Posterior cingulate gyrus (tissue), 11 donors: Measurements from ENCODE around the gene TNRC6C.

Source experiments
- DNase-seq, 10 donors: peaks; one replicate each; pipeline versions ENCODE4 v3.0.0 to v3.0.0-alpha.2; 2020 to 2021; ENCODE audit warnings: mixed read lengths in 3 of 10
- intact Hi-C: fragments of 100-400 bp; cut with DNase I; formaldehyde crosslinking; loops from one replicate; pipeline ENCODE4 v1.15.1; 2023

The TNRC6C gene

DNA sequence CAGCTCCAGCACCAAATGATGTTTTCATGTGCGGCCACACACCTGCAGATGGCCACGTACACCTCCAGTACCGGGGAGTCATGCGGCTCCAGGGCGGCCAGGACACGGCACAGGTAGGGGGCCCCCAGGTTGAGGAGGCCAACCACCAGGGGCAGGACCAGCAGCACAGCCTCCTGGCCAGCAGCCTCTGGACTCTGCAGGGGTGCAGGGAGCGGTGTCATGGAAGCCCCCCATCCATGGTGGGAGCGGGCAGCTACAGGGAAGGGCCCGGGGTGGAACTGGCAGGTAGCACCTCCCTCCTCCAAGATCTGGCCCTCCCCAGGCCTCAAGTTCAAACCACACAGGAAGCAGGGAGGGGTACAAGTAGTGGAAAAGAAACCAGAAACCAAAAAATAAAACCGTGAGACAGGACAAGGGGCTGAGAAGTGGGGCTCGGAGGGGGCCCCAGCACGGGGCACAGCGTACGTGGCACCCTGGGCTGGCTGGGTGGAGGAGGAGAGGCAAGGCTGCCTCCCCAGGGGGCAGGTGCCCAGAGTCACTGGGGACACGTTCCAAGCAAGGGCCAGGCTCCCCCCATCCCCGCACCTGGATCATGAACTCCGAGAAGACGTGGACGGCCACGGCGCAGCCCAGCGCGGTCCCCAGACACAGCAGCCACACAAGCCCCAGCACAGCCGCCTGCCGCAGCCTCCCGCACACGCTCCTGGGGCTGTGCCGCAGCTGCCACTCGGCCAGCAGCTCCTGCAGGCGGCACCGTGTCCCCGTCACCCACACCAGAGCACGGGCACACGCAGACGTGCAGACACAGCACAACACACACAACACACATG lies 162.7 kb downstream of the TNRC6C start:
- intact Hi-C loops: no loop called here
- peak in 1 of 10 donors; percentile 70 for DNase-seq

DNA sequence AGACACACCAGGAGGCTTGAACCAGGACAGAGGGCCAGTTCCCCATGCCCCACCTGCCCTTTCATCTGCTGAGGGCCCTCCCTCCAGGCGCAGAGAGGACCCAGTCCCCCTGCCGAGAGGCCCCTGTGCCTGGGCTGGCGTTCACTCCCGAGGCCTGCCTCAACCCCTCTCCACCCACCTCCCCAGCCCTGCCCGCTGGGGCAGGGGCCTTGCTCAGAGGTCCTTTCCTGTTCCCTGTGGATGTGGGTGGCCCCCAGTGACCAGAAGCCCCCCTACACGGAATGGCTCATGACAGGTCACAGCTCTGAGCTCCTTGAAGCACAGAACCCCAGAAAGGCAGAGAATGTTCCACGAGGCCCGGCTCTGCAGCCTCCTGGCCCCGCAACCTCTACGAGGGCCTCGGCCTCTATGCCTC lies 163.3 kb downstream of the TNRC6C start:
- no peak for DNase-seq
- intact Hi-C loops: no loop called here

DNA sequence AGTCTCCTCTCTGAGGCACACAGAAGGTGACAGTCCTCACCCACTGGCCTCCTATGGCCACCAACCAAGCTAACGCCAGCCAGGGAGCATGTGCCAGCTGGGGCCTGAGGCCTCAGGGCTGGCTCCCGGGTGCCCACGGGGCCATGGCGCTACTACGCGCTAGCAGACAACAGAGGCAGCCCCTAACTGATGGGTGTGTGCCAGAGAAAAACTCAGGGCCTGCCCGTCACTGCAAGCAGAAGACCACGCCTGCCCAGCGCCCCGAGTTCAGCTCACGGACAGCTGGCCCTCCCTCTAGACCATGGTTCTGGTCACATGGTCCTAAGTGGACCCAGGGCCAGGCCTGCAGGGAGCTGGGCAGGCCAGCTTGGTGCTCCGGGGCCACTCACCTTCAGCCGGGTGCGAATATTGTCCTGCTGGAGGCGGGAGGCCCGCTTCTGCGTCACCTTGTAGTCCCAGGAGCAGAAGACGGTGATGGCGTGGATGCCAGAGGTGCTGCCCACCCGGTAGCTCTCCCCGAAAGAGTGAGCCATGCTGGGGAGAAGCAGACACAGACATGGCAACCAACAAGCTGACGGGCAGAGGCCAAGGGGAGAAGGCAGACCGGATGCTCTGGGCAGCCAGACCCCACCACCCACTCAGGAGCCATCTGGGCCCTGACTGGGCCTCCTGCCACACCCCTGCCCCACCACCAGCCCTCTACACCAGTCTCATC lies 163.9 kb downstream of the TNRC6C start:
- DNase-seq: peak in 1 of 10 donors; percentile 82
- intact Hi-C loops: no loop called here

DNA sequence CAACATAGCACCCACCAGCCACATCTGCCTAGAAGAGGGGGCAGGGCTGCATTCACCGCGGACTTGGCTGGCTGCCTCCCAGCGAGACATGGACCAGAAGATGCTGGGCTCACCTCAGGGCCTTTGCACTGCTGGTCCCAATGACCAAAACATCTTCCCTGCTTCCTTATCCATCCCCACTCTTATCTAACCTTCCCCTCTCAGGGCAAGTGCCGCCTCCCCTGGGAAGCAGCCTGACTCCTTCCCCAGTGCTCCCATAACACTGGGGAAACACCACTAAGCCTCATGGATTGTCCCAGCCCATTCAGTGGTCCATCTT lies 164.4 kb downstream of the TNRC6C start:
- DNase-seq: no peak
- intact Hi-C loops: no loop called here

DNA sequence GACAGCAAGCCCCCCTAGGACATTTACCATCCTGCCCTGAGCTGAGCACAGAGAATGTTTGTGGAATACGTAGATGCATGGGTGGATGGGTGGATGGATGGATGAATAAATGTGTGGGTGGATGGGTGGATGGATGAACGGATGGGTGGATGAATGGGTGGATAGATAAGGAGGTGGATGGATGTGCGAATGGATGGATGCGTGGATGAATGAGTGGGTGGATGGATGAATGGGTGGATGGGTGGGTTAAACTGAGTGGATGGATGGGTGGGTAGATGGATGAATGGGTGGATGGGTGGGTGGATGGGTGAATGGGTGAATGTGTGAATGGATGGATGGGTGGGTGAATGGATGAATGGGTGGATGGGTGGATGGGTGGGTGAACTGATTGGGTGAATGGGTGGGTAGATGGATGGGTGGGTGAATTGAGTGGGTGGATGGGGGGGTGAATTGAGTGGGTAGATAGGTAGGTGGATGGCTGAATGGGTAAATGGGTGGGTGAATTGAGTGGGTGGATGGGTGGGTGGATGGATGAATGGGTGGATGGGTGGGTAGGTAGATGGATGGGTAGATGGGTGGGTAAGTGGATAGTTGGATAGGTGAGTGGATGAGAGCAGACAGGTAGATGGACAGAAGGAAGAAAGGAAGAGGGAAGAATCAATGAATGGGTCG lies 164.9 kb downstream of the TNRC6C start:
- intact Hi-C loops: no loop called here

DNA sequence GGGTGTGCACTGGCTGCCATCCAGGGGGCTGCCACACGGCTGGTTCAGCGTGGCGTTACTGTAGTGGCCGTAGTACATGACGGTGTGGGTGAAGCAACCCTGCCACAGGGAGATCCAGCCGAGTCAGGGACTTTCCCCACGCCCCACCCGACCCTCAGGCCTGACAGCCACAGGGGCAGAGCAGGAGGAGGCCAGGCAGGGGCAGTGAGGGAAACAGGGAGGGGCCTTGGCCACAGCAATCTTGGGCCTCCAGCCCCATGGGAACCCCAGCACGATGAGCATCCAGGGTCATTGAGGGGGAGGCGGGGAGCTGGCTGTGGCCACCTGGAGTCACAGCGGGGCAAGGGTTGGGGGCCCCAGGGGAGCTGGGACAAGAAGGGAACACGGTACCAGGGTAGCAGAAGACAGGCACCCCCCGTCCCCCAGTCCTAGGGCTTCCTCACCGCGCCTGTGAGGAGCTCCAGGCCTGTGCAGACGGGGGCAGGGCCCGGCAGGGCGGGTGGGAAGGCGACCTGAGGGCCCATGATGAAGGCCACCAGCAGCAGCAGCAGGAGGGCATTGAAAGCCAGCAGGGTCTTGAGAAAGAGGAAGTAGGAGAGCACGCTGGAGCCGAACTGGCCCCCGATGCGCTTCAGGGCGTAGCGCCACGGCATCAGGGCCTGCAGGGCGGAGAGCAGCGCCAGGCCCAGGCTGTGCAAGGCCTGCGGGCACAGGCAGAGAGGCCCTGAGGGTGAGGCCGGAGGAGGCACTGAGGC lies 165.8 kb downstream of the TNRC6C start:
- DNase-seq: peak in 1 of 10 donors; percentile 84
- intact Hi-C loops: no loop called here

More for the DNA sequence above, 164.9 kb downstream of the TNRC6C start:
- no peak for DNase-seq

DNA sequence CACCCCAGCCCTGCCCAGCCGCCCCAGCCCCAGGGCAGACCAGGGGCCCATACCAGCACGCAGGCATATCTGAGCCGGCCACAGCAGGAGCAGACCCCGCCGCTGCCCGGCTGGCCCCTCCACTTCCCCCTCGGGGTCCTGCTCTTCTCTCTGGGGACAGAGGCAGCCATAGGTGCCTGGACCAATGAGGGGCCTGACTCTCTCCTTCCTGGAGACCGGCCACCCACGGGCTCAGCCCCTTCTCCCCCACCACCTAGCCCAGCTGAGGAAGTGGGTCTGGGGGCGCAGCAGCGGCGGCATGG lies 166.3 kb downstream of the TNRC6C start:
- intact Hi-C loops: no loop called here
- no peak for DNase-seq

DNA sequence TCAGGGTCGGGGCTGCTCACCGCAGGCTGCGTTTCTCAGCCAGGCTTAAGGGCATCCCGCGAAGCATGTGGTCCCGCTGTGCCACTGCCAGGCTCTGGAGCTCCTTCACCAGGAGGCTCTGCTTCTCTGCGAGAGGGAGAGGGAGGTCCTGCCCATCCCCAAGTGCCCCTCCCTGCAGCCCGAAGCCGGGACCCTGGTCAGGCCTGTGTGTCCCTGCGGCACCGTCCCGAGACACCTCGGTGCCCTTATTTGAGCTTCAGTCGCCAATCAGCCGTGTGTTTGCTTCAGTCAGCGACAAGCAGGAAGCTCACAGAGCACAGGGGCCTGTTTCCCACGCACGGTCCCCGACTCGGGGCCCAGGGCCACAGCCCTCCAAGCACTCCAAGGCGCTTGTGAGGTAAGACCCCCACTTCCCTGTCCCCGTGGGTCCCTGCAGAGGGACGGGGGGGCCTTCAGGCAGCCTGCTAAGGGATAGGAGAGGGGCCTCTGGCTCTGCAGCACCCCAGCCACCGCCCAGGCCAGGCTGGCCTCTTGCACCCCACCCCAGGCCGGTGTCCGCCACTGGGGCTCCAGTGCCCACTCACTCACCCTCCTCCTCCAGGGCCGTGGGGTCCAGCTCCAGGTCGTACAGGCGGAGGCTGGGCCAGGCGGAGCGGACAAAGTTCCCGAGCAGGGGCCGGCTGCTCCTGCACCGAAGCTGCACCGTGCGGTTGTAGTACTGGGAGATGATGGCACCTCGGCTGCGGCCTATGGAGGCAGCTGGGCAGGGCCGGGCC lies 166.8 kb downstream of the TNRC6C start:
- intact Hi-C loops: no loop called here
- peak in 1 of 10 donors; percentile 79 for DNase-seq

DNA sequence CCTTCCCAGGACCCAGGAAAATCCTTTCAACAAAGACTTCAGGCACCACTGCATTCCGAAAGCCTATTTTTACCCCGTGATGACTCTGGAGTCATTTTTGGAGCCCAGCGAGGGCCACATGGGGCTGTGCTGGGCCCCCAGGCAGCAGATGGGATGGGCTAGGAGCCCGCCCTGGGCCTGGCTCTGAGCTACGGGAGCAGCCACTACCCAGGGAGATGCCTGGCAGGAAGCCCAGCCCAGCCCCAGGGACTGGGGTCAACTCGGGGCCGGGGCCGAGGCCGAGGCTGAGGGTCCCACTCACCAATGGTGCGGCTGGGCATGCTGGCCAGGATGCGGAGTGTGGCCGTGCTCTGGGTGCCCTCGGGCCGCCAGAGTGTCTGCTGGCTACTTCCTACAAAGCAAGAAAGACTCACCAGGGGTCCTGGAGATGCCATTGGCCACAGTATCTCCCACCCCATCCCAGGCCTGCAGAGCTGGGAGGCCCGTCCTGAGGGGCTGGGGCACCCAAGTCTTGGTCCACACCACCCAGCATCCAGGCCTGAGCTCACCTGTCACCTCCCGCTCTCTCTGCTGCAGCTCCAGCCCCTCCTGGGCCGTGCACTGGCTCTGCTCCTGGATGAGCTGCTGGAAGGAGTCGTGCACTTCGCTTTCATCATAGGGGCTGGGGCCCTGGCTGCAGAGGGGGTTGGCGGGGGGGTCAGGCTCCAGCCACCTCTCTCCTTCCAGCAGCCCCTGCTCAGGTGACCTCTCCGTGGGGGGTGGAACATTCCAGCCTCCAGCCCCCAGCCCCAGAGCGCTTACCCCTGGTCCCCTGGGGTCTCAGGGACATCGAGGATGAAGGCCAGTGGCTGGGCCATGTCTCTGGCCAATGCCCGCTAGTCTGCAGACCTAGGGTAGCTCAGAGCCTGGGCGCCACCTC lies 167.7 kb downstream of the TNRC6C start:
- intact Hi-C loops: no loop called here
- DNase-seq: peak in 1 of 10 donors; percentile 85

DNA sequence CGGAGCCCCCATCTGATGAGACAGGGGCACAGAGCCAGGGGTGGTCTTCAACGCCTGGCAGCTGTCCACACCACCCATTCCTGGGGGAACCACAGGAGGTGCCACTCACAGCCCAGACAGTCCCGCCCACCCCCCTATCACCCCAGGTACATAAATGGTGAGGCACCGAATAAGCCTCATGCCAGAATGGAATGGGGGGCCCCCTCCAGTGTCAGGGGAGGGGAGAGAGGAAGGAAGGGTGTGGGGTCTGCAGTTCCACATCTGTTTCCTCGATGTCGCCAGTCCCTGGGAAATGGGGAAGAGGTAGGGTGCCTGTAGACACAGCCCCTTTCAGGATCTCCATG lies 168.4 kb downstream of the TNRC6C start:
- DNase-seq: no peak
- intact Hi-C loops: no loop called here

DNA sequence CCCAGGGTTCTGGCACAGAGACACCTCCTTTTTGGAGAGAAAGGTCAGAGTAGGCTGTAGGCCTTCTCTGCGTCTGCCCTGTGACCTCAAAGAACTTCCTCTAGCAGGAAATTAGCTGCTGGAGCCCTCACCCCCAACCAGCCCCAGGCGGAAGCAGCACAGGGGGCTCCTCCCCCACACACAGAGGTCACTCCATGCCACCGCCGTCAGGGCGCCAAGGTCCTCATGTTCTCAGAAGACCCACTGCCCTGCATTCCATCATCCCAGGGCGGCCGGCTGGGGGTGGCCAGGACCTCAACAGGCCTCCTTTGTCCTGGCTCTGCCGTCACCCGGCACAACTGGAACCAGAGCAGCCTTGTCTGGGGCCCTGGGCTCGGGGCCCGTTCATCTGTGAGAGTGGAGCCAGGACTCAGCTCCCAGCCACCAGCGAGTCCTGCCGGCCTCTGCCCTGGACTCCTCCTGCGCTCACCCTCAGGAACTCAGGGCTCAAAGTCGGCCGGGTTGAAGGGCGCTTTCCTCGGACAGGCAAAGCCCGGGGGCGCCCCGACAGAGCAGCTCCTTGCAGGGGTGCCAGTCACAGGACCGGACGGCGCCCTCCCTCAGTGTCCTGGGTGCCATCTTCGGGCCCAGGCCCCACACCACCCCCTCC lies 168.9 kb downstream of the TNRC6C start:
- intact Hi-C loops: no loop called here
- DNase-seq: peak; percentile 74 to 98 (median 86)

DNA sequence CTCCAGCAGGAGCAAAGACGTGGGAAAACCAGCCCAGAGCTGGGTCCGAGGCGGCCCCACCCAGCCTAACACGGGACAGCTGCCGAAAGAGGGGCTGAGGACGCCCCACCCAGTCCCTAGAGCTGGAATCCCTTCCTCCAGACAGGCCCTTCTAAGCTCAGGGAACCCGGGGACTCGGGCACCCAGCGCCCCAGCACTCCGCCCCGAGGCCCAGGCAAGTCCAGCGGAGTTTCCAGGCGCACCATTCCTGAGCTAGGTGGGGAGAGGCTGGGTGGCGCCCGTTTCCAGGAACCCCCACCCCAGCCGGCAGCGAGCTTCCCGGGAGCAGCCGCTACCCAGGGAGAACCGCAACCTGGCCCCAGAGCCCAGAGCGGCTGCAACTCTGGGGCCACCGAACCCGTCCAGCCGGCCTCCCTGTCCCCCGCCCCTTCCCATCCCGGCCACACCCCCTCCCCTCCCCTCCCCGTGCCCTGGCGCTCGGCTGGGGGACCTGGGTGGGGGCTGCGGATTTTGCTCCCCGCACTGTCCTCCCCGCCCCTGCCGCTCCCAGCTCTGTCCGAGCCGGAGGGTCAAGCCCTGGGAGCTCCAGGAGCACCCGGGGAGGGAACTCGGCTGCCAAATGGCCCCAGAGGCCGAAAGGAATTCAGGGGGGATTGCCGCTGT lies 169.5 kb downstream of the TNRC6C start:
- DNase-seq: peak in 2 of 10 donors; percentile 57 to 89
- intact Hi-C loops: no loop called here

DNA sequence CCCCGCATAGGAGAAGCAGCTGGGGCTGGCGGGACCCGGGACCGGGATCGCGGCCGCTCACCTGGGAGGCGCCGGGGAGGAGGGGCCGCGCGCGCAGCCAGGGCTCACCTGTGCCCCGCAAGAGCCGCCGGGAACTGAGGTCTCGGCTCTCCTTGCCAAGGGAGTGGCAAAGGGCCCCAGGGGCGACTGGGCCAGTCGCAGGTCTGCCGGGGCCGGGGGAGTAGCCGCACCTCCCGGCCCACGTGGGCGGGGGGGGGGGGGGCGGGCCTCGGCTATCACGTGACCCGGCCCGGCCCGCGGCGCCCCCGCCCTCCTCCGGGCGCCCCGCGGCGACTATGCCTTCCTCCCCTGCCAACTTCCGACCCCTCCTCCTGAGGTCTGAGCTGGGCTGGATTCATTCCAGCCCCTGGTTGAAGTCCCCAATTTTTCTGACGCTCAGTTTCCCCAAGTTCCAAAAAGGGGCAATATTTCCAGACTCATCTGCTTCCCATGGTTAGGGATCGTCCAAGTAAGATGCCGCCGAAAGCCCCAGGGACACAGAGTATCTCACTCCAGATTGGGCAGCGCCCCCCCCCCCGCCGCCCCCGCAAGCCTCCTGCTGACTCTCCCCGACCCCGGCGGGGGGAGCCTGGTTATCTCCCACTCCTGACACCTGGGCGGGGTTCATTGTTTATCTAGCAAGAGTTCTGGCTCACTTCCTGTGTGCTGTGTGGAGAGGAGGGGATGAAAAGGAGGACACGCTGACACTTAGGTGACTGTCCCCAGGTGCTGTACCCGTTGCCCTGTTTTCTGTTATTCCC lies 170.2 kb downstream of the TNRC6C start, which contains the start of gene TMC6:
Gene TMC6, minus strand, starts transcription at position 205 of the 800 bp plus-strand sequence. CDS start 1,923 bp downstream, outside the sequence.
- peak in 2 of 10 donors; percentile 67 to 91 for DNase-seq
- intact Hi-C loops: no loop called here

DNA sequence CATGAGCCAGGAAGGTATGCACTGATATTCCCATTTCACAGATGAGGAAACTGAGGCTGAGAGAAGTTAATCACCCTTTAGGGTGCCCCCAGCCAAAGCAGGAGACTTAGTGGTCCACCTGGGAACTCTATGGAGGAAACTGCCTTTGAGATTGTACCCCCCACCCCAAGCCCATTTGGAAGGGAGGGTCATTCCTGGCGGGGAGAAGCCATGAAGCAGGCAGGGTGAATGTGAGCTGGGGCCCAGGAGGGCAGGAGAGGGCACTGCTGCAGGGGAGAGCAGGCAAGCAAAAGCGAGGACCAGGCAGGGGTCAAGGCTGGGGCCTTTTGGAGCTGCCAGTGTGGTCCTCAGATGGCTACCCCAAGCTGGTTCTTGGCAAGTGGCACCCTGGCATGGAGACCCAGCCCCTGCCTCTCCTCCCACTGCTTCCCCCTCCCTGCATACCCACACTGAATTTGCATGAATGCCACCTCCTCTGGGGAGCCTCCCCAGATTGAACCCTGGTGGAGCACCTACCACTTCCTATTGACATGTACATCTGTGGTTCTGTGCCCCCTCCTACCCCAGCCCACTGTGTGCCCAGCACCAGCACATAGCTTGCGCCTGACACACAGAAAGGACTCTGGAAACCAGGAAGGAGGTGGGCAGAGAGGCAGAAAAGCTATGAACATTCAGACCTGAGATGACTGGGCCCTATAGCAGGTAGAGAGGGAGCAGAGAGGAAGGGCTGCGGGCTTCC lies 171.0 kb downstream of the TNRC6C start:
- peak in 1 of 10 donors; percentile 86 for DNase-seq
- intact Hi-C loops: loop anchor here (10.0 kb wide), 1 partner anchor 295 kb away; no protein-coding TSS in a partner anchor

DNA sequence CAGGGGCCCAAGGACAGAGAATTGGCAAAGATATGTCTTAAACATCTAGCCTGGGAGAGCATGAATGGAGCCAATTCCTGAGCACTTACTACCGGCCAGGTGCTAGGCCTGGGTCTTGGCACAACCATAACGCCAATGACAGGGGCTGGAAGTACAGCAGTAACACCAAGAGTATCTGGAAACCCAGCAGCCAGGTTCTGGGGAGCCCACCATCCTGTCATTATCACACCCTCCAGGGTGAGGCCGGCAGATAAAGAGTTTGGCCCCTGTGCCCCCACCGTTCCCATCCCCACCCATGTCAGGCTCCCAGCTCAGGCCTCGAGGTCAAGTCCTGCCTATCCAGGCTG lies 171.6 kb downstream of the TNRC6C start:
- intact Hi-C loops: loop anchor here (10.0 kb wide), 1 partner anchor 295 kb away; no protein-coding TSS in a partner anchor

DNA sequence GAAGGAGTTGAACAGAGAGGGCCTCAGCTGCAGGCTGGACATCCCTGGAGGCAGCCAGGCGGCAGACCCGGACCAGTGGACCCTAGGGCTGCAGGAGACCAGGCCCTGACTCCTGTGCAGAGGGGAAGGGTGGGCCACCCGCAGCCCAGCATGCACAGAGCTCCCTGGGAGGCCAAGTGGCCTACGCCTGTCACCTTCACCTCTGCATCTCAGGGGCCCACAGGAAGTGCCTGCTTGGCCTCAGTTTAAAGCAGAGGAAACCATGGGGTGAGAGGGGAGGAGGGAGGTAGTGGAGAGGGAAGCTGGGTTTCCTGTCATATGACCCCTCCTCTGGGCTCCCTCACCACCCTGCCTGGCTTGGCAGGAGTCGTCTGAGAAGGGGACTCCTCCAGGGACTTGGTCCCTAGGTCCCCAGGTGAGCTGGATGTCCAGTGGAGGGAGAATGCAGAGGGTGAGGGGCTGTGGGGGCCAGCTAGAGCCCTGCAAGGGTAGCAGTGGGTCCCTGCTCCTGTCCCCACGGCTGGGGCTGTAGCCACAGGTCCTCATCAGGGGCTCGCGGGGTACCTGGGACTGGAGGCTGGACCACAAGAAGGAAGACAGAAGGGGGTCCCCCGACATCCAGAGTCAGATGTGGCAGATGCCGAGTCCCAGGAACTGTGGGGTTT lies 172.1 kb downstream of the TNRC6C start, which contains the start of gene TMC8:
Gene TMC8, plus strand, starts transcription at position 335 of the 665 bp plus-strand sequence. CDS start 818 bp downstream, outside the sequence.
- no peak for DNase-seq
- intact Hi-C loops: loop anchor here (10.0 kb wide), 1 partner anchor 294 kb away; no protein-coding TSS in a partner anchor

More for the DNA sequence above, 171.6 kb downstream of the TNRC6C start:
- DNase-seq: peak in 1 of 10 donors; percentile 85
